Brain microvascular endothelial cell (primary cell): ENCODE results near the gene SEC22C.

ENCODE experiments used
- DNase-seq: peaks from one replicate; pipeline ENCODE4 v3.0.0-alpha.2; 2020
- H3K27ac ChIP-seq: fragments of 250-450 bp; sonication (Bioruptor Pico); 2 replicates; pipeline ENCODE4 v1.5.1; 2020; ENCODE audit warnings: mild to moderate bottlenecking, moderate library complexity
- H3K27me3 ChIP-seq: fragments of 250-450 bp; sonication (Bioruptor Pico); replicated peaks from 2 replicates; pipeline ENCODE4 v1.5.1; 2020; ENCODE audit warnings: mild to moderate bottlenecking
- H3K36me3 ChIP-seq: fragments of 250-450 bp; sonication (Bioruptor Pico); replicated peaks from 2 replicates; pipeline ENCODE4 v1.5.1; 2020; ENCODE audit warnings: mild to moderate bottlenecking
- H3K4me3 ChIP-seq: 2 replicates; pipeline ENCODE4 v1.5.1; 2011; ENCODE audit warnings: low read depth, mild to moderate bottlenecking, control low read depth, low read length, moderate library complexity
- in situ Hi-C: cut with HindIII; loops from 2 replicates; pipeline ENCODE4 v1.10.0; 2017; ENCODE audit warnings: low sequenced_read_pairs, low pct_ligation_motif_present
- TF ChIP-seq, protein P1 (sequence below): IDR thresholded peaks from 2 replicates; pipeline ENCODE4 v1.5.1; 2011; ENCODE audit warnings: low read depth, mild to moderate bottlenecking, moderate library complexity, low read length, control low read depth, inconsistent platforms; ENCODE audit errors: missing control alignments

Gene SEC22C

DNA sequence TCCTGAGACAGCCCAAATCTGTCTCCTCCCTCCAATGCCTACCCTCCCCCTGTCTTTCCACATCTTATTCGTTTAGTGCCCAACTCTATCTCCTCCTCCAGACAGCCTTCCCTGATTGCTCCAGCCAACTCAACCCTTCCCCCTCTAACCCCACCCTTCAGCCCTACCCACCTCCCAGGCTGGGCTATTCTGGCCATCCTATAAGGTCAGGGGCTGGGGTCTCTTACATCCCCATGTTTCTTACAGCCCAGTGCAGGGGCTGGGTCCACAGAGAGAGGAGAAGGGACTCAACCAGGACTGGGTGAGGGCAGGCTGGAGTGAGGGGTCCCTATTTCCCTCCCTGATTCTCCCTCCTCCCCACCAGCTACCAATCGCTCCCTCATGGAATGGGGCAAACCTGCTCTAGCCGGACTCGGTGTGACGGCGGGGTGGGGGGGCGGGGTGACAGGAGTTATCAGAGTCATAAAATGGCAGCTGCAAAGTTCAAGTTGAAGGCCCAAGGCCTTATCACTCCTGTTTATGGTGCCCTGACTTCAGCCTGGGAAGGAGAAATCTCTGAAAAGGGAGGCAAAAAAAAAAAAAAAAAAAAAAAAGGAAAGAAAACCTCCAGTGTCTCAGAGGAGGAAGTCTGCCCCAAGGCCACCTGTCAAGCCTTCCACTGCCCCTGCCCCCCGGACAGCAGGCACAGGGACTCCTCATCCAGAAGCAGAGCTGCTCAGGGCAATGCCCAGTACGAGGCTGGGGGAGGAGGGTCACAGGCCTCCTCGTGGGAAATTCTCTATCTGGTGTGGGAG, 77.2 kb downstream of the SEC22C start:
- no peaks in the 10 kb centered on the region for H3K27me3 ChIP-seq
- in situ Hi-C loops = no loop called here

DNA sequence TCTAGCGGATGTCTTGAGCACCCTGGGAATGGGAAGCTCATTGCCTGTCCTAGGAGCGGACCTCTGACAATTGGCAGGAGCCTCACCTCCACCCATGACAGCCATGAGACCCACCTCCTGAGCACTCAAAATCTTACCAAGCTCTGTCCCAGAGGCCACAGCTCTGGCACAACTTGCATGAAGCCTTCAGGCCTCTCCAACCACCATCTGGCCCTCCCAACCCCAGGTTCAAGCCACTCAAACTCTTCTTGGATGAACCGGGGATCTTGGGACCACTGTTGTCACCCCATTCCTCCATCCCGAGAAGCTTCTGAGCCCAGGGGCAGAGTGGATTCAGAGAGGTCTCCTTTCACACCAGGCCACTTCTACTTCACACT, 77.8 kb downstream of the SEC22C start:
- no peak overlapping the region for H3K27ac ChIP-seq
- H3K36me3 ChIP-seq = no peaks in the 10 kb centered on the region
- H3K4me3 ChIP-seq = no peak overlapping the region
- no peak for DNase-seq
- H3K27me3 ChIP-seq = no peaks in the 10 kb centered on the region
- in situ Hi-C loops = no loop called here
- TF ChIP-seq, protein P1, sequence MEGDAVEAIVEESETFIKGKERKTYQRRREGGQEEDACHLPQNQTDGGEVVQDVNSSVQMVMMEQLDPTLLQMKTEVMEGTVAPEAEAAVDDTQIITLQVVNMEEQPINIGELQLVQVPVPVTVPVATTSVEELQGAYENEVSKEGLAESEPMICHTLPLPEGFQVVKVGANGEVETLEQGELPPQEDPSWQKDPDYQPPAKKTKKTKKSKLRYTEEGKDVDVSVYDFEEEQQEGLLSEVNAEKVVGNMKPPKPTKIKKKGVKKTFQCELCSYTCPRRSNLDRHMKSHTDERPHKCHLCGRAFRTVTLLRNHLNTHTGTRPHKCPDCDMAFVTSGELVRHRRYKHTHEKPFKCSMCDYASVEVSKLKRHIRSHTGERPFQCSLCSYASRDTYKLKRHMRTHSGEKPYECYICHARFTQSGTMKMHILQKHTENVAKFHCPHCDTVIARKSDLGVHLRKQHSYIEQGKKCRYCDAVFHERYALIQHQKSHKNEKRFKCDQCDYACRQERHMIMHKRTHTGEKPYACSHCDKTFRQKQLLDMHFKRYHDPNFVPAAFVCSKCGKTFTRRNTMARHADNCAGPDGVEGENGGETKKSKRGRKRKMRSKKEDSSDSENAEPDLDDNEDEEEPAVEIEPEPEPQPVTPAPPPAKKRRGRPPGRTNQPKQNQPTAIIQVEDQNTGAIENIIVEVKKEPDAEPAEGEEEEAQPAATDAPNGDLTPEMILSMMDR = no peak

More for the DNA sequence above, 77.2 kb downstream of the SEC22C start:
- Histone ChIP-seq H3K36me3 (no peaks in the 10 kb centered on the region), H3K27ac (no peak overlapping the region), H3K4me3 (no peak overlapping the region)
- TF ChIP-seq, protein P1 = no peak
- no peak for DNase-seq

DNA sequence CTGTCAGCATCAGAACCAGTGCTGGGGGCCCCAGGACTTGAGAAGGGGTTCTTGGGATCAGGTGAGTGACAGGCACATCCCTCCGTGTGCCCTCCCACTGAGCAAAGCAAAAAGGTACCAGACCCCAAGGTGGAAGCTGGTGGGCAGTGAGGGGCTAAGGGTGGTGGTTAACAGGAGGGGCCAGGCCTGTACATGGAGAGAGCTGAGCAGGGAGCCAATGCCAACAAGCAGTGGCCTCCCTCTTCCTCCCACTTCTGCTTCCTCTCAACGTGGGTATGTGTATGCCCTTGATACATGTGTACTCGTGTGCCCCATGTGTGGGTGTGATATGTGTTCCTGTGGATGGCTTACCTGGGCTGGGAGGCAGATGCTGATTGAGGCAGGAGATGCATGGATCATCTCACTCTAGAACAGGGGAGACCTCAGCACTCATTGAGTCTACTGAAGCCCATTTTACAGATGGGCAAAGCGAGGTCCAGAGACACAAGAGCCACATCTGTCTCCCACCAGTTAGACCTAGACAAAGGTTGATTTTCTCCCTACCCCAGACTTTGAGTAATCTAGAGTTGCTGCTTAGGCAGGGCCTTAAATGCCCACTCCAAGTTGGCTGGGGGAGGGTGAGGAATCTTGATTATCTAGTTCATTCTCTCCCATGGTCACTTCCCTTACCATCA, 78.4 kb downstream of the SEC22C start:
- Histone ChIP-seq H3K27me3 (no peaks in the 10 kb centered on the region), H3K4me3 (no peak overlapping the region), H3K36me3 (no peaks in the 10 kb centered on the region), H3K27ac (no peak overlapping the region)
- no peak for DNase-seq
- TF ChIP-seq, protein P1 = no peak
- in situ Hi-C loops = no loop called here

DNA sequence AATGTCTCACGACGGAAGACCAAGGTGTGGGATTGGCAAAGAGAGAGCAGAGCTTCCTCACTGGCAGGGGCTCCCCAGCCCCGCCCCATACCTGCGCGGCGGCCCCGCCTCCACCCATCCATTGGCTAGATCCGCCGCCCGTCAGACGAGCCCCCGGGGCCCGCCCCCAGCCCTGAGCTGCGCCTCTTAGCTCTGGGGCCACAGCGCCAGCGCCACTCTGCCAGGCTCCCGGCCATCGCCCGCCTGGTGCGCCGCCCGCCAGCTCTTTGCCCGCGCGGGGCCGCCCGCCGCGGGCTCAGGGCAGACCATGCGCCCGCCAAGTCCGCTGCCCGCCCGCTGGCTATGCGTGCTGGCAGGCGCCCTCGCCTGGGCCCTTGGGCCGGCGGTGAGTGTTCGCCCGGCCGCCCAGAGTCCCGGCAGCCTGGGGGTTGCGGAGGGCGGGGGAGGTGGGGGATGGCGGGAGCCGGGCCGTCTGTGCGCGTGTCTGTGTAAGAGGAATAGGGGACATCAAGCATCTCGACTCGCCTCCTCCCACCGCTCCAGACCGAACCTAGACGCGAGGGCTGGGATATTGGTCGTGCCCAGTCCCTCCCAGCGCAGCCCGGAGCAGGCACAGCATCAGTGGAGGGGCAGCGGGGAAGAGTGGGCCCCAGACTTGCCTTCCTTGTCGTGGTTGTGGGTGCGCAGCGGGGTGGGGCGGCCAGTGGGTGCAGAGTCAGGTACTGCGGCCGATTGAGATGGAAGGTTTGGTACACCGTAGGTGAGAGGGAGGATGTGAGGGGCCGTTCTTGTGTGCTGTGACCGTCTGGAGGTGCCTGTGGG, 79.1 kb downstream of the SEC22C start, which contains the start of gene VIPR1:
Gene VIPR1, plus strand, starts transcription at position 215 of the 822 bp plus-strand sequence. Its CDS starts 93 bp downstream, at position 308.
- in situ Hi-C loops = no loop called here
- no peak within 1 kb of the TSS for H3K27ac ChIP-seq
- H3K27me3 ChIP-seq = no peaks in the 10 kb centered on the region
- TF ChIP-seq, protein P1 = no peak
- H3K4me3 ChIP-seq = peak within 1 kb of the TSS; percentile 46
- H3K36me3 ChIP-seq = no peaks in the 10 kb centered on the region
- DNase-seq = peak; percentile 34

DNA sequence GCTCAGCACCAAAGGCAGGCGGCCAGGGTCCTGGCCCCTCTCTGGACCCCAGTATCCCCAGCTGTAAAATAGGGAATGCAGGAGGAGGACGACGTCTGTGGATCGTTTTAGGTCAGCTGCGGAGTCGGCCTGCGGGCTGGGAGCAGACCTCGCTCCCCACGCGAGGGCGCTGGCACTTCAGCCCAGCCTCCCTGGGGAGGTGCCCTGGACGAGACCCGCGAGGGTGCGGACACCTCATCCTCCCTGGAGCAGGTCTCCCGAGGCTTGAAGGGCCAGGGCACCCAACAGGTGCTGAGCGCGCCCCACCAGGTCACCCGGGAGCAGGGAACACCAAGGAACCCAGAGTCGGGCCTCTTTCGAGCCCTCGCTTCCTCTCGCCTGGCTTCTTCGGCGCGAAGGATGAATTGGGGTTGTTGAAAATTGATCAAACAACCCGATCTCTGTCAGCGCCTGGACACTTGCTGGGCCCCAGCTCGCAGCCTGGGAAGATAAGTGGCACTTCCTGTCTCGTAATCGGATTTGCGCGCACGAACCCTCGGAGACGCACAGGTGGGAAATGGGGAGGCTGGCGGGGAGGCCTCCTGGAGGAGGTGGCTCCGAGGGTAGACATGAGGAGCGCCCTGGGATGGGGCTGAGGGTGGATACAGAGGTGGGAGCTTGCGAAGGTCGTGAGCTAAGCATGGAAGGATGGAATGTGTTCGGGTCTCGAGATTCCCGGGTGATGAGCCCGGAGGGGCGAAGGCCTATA, 79.9 kb downstream of the SEC22C start:
- TF ChIP-seq, protein P1 = peak; percentile 66
- in situ Hi-C loops = no loop called here
- Histone ChIP-seq H3K36me3 (no peaks in the 10 kb centered on the region), H3K4me3 (peak overlapping the region; percentile 46), H3K27ac (no peak overlapping the region), H3K27me3 (no peaks in the 10 kb centered on the region)
- peak; percentile 9 for DNase-seq
